Panc1 (cell line): Measurements from ENCODE around the gene CFAP97D2.
"Not testable (repeated sequence)": the region's sequence is repeated elsewhere in the genome, so short reads cannot be mapped to it uniquely, and the experiment has no call there.

Experiments used
- POLR2AphosphoS5 ChIP-seq: IDR thresholded peaks from 2 replicates; pipeline ENCODE4 v1.6.1; 2012; ENCODE audit warnings: mild to moderate bottlenecking, low read depth, low read length, moderate library complexity
- TCF7L2 ChIP-seq: IDR thresholded peaks from 2 replicates; pipeline ENCODE4 v1.6.1; 2011; ENCODE audit warnings: mild to moderate bottlenecking, low read depth, low read length, inconsistent platforms
- TF ChIP-seq, protein P1 (sequence below): fragments of 450-650 bp; IDR thresholded peaks from 2 replicates; pipeline ENCODE4 v1.5.1; 2017; ENCODE audit warnings: mild to moderate bottlenecking
- TF ChIP-seq, protein P2 (sequence below), 2 experiments: IDR thresholded peaks; 2 replicates each; pipeline ENCODE4 v1.6.1; 2011 to 2012; ENCODE audit warnings: low read depth in 2 of 2, control low read depth in 1 of 2, low read length in 1 of 2, mild to moderate bottlenecking in 1 of 2, moderate library complexity in 1 of 2; ENCODE audit not compliant: insufficient read depth in 1 of 2

DNA sequence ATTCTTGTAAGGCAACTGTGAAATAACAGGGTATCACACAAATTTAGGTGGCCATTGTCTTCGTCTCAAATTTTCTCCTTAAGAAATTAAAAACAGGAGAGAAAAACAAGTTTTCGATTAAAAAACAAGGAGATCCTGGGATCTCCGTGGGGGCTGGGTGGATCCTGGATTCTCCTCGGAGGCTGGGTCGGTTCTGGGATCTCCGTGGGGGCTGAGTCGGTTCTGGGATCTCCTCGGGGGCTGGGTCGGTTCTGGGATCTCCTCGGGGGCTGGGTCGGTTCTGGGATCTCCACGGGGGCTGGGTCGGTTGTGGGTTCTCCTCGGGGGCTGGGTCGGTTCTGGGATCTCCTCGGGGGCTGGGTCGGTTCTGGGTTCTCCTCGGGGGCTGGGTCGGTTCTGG lies 30.2 kb upstream of the CFAP97D2 start:
- TF ChIP-seq, protein P1, sequence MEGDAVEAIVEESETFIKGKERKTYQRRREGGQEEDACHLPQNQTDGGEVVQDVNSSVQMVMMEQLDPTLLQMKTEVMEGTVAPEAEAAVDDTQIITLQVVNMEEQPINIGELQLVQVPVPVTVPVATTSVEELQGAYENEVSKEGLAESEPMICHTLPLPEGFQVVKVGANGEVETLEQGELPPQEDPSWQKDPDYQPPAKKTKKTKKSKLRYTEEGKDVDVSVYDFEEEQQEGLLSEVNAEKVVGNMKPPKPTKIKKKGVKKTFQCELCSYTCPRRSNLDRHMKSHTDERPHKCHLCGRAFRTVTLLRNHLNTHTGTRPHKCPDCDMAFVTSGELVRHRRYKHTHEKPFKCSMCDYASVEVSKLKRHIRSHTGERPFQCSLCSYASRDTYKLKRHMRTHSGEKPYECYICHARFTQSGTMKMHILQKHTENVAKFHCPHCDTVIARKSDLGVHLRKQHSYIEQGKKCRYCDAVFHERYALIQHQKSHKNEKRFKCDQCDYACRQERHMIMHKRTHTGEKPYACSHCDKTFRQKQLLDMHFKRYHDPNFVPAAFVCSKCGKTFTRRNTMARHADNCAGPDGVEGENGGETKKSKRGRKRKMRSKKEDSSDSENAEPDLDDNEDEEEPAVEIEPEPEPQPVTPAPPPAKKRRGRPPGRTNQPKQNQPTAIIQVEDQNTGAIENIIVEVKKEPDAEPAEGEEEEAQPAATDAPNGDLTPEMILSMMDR = not testable (repeated sequence)
- not testable (repeated sequence) for TF ChIP-seq POLR2AphosphoS5, TCF7L2
- TF ChIP-seq, protein P2, sequence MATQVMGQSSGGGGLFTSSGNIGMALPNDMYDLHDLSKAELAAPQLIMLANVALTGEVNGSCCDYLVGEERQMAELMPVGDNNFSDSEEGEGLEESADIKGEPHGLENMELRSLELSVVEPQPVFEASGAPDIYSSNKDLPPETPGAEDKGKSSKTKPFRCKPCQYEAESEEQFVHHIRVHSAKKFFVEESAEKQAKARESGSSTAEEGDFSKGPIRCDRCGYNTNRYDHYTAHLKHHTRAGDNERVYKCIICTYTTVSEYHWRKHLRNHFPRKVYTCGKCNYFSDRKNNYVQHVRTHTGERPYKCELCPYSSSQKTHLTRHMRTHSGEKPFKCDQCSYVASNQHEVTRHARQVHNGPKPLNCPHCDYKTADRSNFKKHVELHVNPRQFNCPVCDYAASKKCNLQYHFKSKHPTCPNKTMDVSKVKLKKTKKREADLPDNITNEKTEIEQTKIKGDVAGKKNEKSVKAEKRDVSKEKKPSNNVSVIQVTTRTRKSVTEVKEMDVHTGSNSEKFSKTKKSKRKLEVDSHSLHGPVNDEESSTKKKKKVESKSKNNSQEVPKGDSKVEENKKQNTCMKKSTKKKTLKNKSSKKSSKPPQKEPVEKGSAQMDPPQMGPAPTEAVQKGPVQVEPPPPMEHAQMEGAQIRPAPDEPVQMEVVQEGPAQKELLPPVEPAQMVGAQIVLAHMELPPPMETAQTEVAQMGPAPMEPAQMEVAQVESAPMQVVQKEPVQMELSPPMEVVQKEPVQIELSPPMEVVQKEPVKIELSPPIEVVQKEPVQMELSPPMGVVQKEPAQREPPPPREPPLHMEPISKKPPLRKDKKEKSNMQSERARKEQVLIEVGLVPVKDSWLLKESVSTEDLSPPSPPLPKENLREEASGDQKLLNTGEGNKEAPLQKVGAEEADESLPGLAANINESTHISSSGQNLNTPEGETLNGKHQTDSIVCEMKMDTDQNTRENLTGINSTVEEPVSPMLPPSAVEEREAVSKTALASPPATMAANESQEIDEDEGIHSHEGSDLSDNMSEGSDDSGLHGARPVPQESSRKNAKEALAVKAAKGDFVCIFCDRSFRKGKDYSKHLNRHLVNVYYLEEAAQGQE (IDR thresholded peaks at IDR 0.05; ENCODE audit: insufficient read depth in 1 of 2, low read depth in 2 of 2, low read length in 1 of 2) = not testable (repeated sequence)
